EH (cell line): ENCODE data around the gene UBE4A.
A peak's percentile ranks its signal among the peaks of the same experiment; 100 is the strongest.

Experiments used
- DNase-seq: peaks from one replicate; pipeline ENCODE4 v3.0.0-alpha.2; 2015; ENCODE audit warnings: low read depth

Gene UBE4A

GRCh38 chr11:118437208-118438125 is 78.1 kb downstream of the UBE4A start:
- DNase-seq, result peak; percentile 52

- DNase-seq, result peak; percentile 88
These were observed 79.0 kb downstream of the UBE4A start for GRCh38 chr11:118438314-118438931.

- DNase-seq, result no peak
These were observed 80.2 kb downstream of the UBE4A start for GRCh38 chr11:118439646-118440045.

GRCh38 chr11:118441770-118442275 is 82.4 kb downstream of the UBE4A start:
- DNase-seq, result no peak

GRCh38 chr11:118442301-118442700 is 82.9 kb downstream of the UBE4A start:
- no peak for DNase-seq

GRCh38 chr11:118442908-118443589 is 83.6 kb downstream of the UBE4A start:
- no peak for DNase-seq

- DNase-seq, result no peak
These were observed 84.3 kb downstream of the UBE4A start for GRCh38 chr11:118443590-118444218.

- no peak for DNase-seq
These were observed 88.0 kb downstream of the UBE4A start for GRCh38 chr11:118447423-118447822.

- DNase-seq, result peak; percentile 59
These were observed 88.9 kb downstream of the UBE4A start for GRCh38 chr11:118448294-118448693.
